Measurements from ENCODE around the gene ZFP36L2. TPM values are rescaled to one million over a fixed set of nuclear protein-coding genes. Genes with fewer than 3 reads are reported as not detected.

ZFP36L2 gene
- total RNA-seq, 4 donors from 2014 or later, result 146 to 287 (median 172) TPM

DNA sequence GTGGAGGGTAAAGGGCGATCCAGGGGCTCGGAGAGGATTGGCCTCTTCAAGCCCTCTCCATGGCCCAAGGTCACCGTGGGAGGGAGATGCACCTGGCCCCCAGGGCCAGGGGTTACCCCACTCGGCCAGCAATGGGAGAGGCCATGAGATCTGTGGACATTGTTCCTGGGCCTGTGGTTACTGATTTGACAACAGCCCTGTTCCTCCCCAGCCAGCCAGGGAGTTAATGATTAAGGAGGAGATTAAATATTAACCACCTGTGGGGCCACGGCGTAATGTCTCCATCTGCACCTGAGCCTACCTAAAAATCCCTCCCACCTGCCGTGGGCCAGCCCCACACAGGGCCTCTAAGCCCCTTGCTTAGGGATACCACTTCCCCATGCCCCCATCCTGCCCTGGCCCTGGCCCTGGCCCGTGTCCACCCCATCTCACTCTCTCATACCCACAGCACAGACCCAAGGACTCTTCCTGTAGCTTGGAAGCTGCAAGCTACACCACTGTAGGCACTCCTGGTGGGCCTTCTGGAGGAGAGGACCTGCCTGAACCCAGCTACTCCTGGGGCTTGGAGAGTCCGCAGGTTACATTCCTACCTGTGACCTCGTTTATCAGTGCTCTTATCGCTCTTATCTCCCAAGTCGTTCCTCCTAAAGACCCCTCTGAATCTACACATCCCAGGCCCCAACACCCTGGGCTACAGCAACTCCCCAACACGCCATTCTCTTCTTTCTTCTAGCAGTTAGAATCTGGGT lies 32.1 kb downstream of the ZFP36L2 start:
- Histone ChIP-seq H3K27ac (no peak overlapping the region), H3K27me3 (no peaks in the 10 kb centered on the region), H3K4me3 (replicated peaks in 1 of 3) (no peak overlapping the region), H3K36me3 (no peaks in the 10 kb centered on the region), H3K4me1 (no peaks in the 10 kb centered on the region), H3K9me3 (no peaks in the 10 kb centered on the region)
- no peak for DNase-seq
- TF ChIP-seq POLR2A (IDR thresholded peaks at IDR 0.05), result no peak
- TF ChIP-seq, protein P1, sequence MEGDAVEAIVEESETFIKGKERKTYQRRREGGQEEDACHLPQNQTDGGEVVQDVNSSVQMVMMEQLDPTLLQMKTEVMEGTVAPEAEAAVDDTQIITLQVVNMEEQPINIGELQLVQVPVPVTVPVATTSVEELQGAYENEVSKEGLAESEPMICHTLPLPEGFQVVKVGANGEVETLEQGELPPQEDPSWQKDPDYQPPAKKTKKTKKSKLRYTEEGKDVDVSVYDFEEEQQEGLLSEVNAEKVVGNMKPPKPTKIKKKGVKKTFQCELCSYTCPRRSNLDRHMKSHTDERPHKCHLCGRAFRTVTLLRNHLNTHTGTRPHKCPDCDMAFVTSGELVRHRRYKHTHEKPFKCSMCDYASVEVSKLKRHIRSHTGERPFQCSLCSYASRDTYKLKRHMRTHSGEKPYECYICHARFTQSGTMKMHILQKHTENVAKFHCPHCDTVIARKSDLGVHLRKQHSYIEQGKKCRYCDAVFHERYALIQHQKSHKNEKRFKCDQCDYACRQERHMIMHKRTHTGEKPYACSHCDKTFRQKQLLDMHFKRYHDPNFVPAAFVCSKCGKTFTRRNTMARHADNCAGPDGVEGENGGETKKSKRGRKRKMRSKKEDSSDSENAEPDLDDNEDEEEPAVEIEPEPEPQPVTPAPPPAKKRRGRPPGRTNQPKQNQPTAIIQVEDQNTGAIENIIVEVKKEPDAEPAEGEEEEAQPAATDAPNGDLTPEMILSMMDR (IDR thresholded peaks at IDR 0.05), result no peak
- 76 to 82% methylated on average over 11 to 13 of the region's 13 CpGs for WGBS, 2 donors
- intact Hi-C loops (cut with DNase I), result no loop called here

DNA sequence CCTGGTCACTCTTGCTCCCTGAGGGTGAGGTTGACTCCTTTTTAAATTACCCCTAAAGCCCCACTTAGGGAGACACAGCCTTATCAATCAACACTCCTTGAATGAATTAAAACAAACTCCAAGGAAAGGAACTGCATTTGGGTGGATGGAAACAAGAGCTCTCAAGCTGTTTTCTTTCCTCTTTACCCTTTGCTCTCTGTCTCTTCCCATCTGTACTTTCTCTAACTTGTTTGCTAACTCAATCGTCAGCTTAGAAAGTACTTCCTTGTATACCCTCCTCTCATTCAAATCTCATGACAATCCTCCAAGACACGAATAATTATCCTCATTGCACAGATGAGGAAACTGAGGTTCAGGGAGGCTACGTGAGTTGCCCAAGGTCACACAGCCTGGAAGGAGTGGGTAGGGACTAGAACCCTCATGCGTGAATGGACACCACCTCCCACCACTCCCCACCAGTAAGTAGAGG lies 32.7 kb downstream of the ZFP36L2 start:
- intact Hi-C loops (cut with DNase I), result no loop called here
- Histone ChIP-seq H3K4me1 (no peaks in the 10 kb centered on the region), H3K9me3 (no peaks in the 10 kb centered on the region), H3K36me3 (no peaks in the 10 kb centered on the region), H3K27ac (no peak overlapping the region), H3K4me3 (replicated peaks in 1 of 3) (no peak overlapping the region), H3K27me3 (no peaks in the 10 kb centered on the region)
- TF ChIP-seq POLR2A (IDR thresholded peaks at IDR 0.05), result no peak
- TF ChIP-seq, protein P1 (IDR thresholded peaks at IDR 0.05), result no peak
- no peak for DNase-seq
- WGBS, 2 donors, result 88 to 95% methylated on average over 4 of the region's 4 CpGs

DNA sequence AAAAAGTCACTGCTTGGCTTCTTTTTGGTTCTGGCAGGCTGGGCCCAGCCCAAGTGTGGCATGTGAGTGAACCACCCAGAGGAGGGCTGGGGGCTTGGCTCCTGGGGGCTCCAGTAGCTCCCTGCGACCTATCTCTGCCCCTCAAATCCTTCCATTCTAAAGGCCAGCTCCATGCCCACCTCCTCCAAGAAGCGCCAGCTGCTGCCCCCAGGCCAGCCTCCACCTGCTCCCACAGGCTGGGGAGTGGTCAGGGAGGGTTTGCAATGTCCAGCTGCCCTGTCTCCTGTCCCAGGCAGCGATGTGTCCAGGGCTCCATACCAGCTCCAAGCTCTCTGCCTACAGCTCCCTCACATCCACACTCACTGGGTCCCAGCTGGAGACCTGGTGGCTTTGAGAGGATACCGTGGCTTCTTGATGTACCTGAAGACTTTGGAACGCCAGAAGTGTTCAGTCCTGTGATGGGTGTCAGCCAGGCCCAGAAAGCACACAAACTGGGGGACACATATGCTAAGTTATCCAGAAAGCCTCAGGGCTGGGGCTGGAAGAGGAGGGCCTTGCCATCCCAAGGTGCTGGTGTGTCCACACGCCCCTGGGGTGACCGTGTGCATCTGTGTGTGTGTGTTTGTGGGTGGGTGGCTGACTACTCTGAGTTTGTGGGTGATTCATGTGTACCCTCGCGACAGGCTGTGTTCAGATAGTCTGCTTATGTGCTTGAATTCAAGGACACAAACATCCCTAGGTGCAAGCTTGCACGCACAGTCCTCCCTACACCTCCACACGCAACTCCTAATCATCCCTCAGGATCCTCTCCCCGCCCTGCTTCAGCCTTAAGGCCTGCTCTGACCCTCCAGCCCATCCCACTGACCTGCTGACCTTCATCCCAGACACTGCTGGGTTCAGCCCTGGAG lies 33.4 kb downstream of the ZFP36L2 start:
- H3K27ac ChIP-seq, result no peak overlapping the region
- intact Hi-C loops (cut with DNase I), result no loop called here
- no peak for DNase-seq
- no peaks in the 10 kb centered on the region for H3K36me3 ChIP-seq
- no peaks in the 10 kb centered on the region for H3K27me3 ChIP-seq
- no peak for TF ChIP-seq POLR2A (IDR thresholded peaks at IDR 0.05)
- TF ChIP-seq, protein P1 (IDR thresholded peaks at IDR 0.05), result no peak
- no peaks in the 10 kb centered on the region for H3K4me1 ChIP-seq
- 94 to 96% methylated on average over 6 to 12 of the region's 12 CpGs for WGBS, 2 donors
- H3K4me3 ChIP-seq (replicated peaks in 1 of 3), result no peak overlapping the region
- no peaks in the 10 kb centered on the region for H3K9me3 ChIP-seq

DNA sequence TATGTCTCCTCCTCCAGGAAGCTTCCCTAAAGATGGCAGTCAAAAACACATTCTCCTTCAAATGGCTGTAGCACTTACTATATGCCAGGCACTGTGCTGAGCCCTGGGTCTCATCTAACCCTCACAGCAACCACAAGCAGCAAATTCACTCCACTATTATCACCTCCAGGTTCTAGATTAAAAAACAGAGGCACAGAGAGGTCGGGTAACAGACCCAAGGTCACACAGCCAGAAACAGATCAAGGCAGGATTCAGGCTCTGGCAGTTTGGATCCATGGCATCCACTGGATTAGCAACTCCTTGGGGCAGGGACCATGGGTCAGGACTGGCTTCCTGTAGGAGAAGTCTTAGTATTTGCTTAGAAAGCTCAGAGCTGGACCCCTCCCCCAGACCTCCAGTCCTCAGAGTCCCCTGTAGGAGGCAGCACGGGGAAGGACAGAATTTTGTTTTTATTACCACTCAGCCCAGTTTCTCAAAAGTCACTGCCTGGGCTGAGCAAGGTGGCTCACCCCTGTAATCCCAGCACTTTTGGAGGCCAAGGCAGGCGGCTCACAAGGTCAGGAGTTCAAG lies 34.4 kb downstream of the ZFP36L2 start:
- 75 to 77% methylated on average over 3 of the region's 3 CpGs for WGBS, 2 donors
- no peak for DNase-seq
- H3K4me3 ChIP-seq (replicated peaks in 1 of 3), result no peak overlapping the region
- H3K27ac ChIP-seq, result no peak overlapping the region
- TF ChIP-seq POLR2A (IDR thresholded peaks at IDR 0.05), result no peak
- TF ChIP-seq, protein P1 (IDR thresholded peaks at IDR 0.05), result no peak
- intact Hi-C loops (cut with DNase I), result no loop called here
- H3K27me3 ChIP-seq, result no peaks in the 10 kb centered on the region
- H3K9me3 ChIP-seq, result no peaks in the 10 kb centered on the region
- H3K4me1 ChIP-seq, result no peaks in the 10 kb centered on the region
- no peaks in the 10 kb centered on the region for H3K36me3 ChIP-seq

Measured in thyroid gland (tissue), 4 donors.